SK-N-MC (cell line): ENCODE results near the gene DPM1.

Experiments
- DNase-seq: peaks from one replicate; pipeline ENCODE4 v3.0.0-alpha.2; 2011; ENCODE audit warnings: low read depth, low spot score
- H3K27ac ChIP-seq: fragments of 200-600 bp; sonication (generic); 2 replicates; pipeline ENCODE4 v1.5.1; 2016; ENCODE audit warnings: mixed run types
- H3K36me3 ChIP-seq: fragments of 200-600 bp; sonication (generic); 2 replicates; pipeline ENCODE4 v1.6.1; 2017; ENCODE audit warnings: antibody characterized with exemption, low read length, mixed read lengths; ENCODE audit not compliant: insufficient read depth
- H3K4me3 ChIP-seq: fragments of 200-600 bp; sonication (generic); 2 replicates; pipeline ENCODE4 v1.5.1; 2016
- H3K9ac ChIP-seq: fragments of 200-600 bp; sonication (generic); 2 replicates; pipeline ENCODE4 v1.8.0; 2017; ENCODE audit warnings: mixed run types, mixed read lengths; ENCODE audit not compliant: insufficient read length
- H3K9me3 ChIP-seq: fragments of 200-600 bp; sonication (generic); 2 replicates; pipeline ENCODE4 v1.6.1; 2017; ENCODE audit warnings: low read depth, mild to moderate bottlenecking, antibody characterized with exemption, low read length, moderate library complexity, mixed read lengths
- EZH2 ChIP-seq: fragments of 200-600 bp; sonication (generic); IDR thresholded peaks from one replicate; pipeline ENCODE4 v1.6.1; 2017; ENCODE audit warnings: antibody characterized with exemption
- FOXP2 ChIP-seq: optimal IDR thresholded peaks from 2 replicates; pipeline ENCODE3; 2011; ENCODE audit warnings: mild to moderate bottlenecking, moderate library complexity; ENCODE audit not compliant: insufficient read depth; ENCODE audit errors: extremely low read length, control extremely low read depth
- POLR2AphosphoS5 ChIP-seq: IDR thresholded peaks from 2 replicates; pipeline ENCODE4 v1.6.1; 2012; ENCODE audit warnings: mild to moderate bottlenecking, low read depth, low read length, borderline replicate concordance

DPM1 gene

DNA sequence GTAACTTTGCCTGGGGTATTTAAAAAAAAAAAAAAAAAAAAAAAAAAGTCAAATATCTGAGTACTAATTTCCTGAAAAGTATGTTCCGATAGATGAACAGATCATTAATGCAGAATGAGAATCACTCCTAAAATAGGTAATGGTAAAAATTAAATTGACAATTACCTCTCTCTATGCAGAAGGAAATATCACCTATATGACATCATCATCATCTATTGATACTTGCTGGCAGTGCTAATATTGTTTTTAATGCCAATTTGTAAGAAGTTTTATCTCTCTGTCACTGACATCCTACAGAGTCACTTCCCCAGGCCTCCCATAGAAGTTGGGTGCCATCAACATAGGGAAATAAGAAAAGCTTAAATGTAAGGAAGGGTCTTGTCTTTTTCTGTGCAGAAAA lies 57.0 kb downstream of the DPM1 start:
- Histone ChIP-seq H3K9me3 (no peaks in the 10 kb centered on the region), H3K27ac (no peak overlapping the region), H3K36me3 (peaks cover 86% of the 10 kb centered on the region), H3K9ac (no peak overlapping the region), H3K4me3 (no peak overlapping the region)
- no peak for DNase-seq
- TF ChIP-seq POLR2AphosphoS5 (no peak), EZH2 (no peak)

DNA sequence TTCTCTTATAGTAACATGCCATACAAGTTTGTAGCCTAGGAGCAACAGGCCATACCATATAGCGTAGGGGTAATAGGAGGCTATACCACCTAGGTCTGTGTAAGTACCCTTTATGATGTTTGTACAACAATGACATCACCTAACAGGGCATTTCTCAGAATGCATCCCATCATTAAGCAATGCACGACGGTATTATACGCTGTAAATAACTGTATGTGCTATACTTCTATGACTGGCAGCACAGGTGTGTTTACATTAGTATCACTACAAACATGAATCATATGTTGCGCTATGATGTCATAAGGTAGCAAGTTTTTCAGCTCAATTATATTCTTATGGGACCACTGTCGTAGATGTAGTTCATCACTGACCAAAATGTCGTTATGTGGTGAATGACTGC lies 58.1 kb downstream of the DPM1 start:
- Histone ChIP-seq H3K27ac (peak overlapping the region; percentile 85; the same call in 1 of the 2 replicates), H3K36me3 (peaks cover 94% of the 10 kb centered on the region), H3K4me3 (no peak overlapping the region), H3K9me3 (no peaks in the 10 kb centered on the region), H3K9ac (no peak overlapping the region)
- DNase-seq, result no peak
- TF ChIP-seq FOXP2 (no peak), POLR2AphosphoS5 (no peak), EZH2 (no peak)

DNA sequence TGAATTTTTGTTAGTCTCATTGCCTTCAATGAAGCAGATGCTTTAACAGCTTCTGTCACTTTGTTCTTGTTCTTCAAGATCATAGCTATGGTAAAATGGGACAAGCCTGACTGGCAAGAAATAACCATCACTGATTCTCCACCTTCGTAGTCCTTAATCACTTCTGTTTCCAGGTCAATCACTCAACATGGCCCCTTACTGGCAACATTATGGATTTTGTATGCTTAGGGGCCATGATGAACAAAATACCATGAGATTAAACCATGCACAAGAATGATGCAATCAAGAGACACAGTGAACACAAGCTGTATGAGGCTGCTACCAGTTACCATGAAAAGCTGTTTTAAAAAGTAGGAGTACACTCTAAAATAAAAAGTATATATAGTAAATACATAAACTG lies 59.9 kb downstream of the DPM1 start:
- no peaks in the 10 kb centered on the region for H3K9me3 ChIP-seq
- H3K27ac ChIP-seq, result peak overlapping the region; percentile 85
- peak overlapping the region; percentile 6 for H3K9ac ChIP-seq
- no peak overlapping the region for H3K4me3 ChIP-seq
- TF ChIP-seq POLR2AphosphoS5, result no peak
- TF ChIP-seq EZH2, result no peak
- no peak for TF ChIP-seq FOXP2
- DNase-seq, result no peak
- H3K36me3 ChIP-seq, result peaks cover 97% of the 10 kb centered on the region

DNA sequence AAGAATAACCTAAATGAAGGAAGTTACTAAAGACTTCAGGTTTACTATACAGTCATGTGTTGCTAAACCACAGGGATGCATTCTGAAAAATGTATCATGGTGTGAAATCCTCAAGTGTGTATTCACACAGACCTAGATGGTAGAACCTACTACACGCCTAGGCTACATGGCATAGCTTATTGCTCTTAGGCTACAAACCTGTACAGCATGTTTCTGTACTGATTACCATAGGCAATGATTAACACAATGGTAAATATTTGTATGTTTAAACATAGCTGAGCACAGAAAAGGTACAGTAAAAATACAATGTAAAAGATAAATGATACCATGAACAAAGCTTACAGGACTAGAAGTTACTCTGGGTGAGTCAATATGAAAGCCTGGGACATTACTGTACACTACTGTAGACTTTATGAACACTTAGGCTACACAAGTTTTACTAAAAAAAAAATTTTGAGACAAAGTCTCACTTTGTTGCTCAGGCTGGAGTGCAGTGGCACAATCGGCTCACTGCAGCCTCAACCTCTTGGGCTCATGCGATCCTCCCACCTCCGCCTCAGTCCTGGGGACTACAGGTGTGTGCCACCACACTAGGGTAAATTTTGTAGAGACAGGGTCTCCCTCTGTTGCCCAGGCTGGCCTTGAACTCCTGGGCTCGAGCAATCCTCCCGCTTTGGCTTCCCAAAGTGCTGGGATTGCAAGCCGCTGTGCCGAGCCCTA lies 63.1 kb downstream of the DPM1 start:
- TF ChIP-seq FOXP2 (no peak), EZH2 (no peak), POLR2AphosphoS5 (no peak)
- no peak for DNase-seq
- Histone ChIP-seq H3K4me3 (no peak overlapping the region), H3K9ac (no peak overlapping the region), H3K36me3 (peaks cover 97% of the 10 kb centered on the region), H3K9me3 (no peaks in the 10 kb centered on the region), H3K27ac (no peak overlapping the region; the same call in 1 of the 2 replicates)

DNA sequence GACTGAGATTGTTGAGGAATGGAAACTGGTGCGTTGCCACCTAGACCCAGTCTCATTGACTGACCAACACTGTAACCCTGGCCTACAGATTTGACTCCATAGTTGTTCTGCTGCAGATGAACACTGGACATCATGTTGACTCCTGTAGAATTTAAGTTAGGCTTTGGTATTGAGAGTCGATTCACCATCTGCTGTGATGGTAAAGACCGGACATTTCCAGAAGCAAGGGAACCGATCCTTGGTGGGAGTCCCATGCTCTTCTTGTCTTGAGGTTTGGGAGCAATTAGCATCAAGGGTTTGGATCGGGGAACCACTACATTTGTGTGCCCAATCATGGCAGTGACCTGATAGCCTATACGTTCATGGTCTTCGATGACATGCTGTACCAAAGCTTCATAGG lies 64.7 kb downstream of the DPM1 start:
- TF ChIP-seq FOXP2 (no peak), EZH2 (no peak), POLR2AphosphoS5 (no peak)
- no peak overlapping the region for H3K4me3 ChIP-seq
- DNase-seq, result no peak
- no peaks in the 10 kb centered on the region for H3K9me3 ChIP-seq
- peaks cover 93% of the 10 kb centered on the region for H3K36me3 ChIP-seq
- no peak overlapping the region for H3K9ac ChIP-seq
- H3K27ac ChIP-seq, result no peak overlapping the region

DNA sequence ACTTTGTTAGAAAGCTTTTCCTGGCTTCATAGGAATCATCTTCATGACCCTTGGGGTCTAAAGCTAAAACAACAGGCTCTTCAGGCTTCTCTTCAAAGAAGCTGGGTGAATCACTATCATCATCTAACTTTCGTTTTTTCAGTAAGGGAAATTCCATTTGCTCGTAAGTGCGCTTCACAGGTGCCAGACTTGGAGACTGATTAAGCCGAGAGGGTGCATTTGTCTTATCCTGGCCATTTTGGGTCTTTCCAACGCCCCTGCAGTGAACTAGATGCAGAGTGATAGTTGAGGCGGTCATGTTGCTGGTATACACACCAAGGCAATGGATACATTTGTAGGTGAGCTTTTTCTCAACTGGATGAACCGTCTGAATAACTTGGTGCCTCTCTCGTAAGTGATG lies 65.9 kb downstream of the DPM1 start:
- no peaks in the 10 kb centered on the region for H3K9me3 ChIP-seq
- H3K9ac ChIP-seq, result no peak overlapping the region
- H3K4me3 ChIP-seq, result no peak overlapping the region
- TF ChIP-seq POLR2AphosphoS5 (no peak), FOXP2 (no peak), EZH2 (no peak)
- no peak for DNase-seq
- no peak overlapping the region for H3K27ac ChIP-seq
- H3K36me3 ChIP-seq, result peaks cover 91% of the 10 kb centered on the region

DNA sequence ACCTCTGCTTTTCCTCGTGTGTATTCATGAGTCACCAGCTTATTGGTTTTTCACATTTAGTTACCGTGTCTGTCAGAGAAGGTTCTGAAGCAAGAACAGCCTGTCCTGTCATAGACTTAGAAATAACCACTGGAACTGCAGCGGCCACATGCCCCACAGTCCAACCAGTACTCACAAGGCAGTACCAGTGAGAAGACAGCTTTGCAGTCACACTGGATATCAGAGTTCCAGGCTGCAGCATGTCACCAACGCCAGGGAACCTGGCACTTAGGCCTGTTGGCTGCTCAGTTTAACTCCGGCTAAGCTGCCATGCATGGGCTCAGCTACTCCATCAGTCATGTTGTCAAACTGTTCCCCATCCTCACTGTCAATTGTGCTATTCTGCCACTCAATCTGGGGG lies 67.2 kb downstream of the DPM1 start:
- Histone ChIP-seq H3K4me3 (no peak overlapping the region), H3K9me3 (no peaks in the 10 kb centered on the region), H3K27ac (no peak overlapping the region; the same call in 1 of the 2 replicates), H3K36me3 (peaks cover 81% of the 10 kb centered on the region), H3K9ac (no peak overlapping the region)
- TF ChIP-seq POLR2AphosphoS5 (no peak), FOXP2 (no peak), EZH2 (no peak)
- DNase-seq, result no peak

DNA sequence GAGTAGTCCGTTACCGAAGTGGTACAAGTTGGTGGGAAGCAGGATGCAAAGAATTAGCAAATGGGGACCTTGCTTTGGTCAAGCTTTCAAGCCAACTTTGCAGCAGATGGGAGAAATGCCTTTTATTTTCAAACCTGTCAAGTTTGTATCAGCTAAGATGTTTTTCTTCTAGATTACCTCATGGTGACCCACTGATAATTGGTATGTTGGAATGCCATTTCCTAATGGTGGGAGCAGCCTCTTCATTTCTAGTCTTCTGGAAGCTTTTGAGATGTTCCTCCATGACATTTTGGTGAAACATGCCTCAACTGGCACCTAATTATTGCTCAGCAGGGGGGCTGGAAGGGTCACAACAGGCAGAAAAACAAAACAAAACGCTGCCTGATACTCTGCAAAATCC lies 70.8 kb downstream of the DPM1 start:
- Histone ChIP-seq H3K4me3 (no peak overlapping the region), H3K9ac (no peak overlapping the region), H3K9me3 (no peaks in the 10 kb centered on the region), H3K36me3 (peaks cover 48% of the 10 kb centered on the region), H3K27ac (no peak overlapping the region)
- no peak for DNase-seq
- TF ChIP-seq EZH2, result no peak
- no peak for TF ChIP-seq POLR2AphosphoS5
- no peak for TF ChIP-seq FOXP2
